H9 (cell line): ENCODE results near the gene ACTR8. TPM values are rescaled to one million over a fixed set of nuclear protein-coding genes. Genes with fewer than 3 reads are reported as not detected.

Source experiments
- DNase-seq: peaks from one replicate; pipeline ENCODE4 v3.0.0-alpha.2; 2017
- H2AFZ ChIP-seq: one replicate; pipeline ENCODE4 v1.6.1; 2013; ENCODE audit warnings: mild to moderate bottlenecking, low read length, control low read depth, moderate library complexity
- H2AK5ac ChIP-seq: 2 replicates; pipeline ENCODE4 v1.6.1; 2013; ENCODE audit warnings: low read length, control low read depth, mixed read lengths; ENCODE audit not compliant: insufficient read length
- H2BK120ac ChIP-seq: one replicate; pipeline ENCODE4 v1.6.1; 2013; ENCODE audit warnings: low read depth, mild to moderate bottlenecking, low read length, control low read depth, inconsistent platforms; ENCODE audit not compliant: poor library complexity, severe bottlenecking
- H2BK12ac ChIP-seq: 2 replicates; pipeline ENCODE4 v1.6.1; 2013; ENCODE audit warnings: low read length, control low read depth, mixed read lengths, low read depth; ENCODE audit not compliant: insufficient read length
- H2BK15ac ChIP-seq: 2 replicates; pipeline ENCODE4 v1.6.1; 2013; ENCODE audit warnings: low read depth, low read length, control low read depth
- H2BK20ac ChIP-seq: one replicate; pipeline ENCODE4 v1.6.1; 2013; ENCODE audit warnings: low read depth, mild to moderate bottlenecking, low read length, control low read depth, inconsistent platforms; ENCODE audit not compliant: poor library complexity, severe bottlenecking
- H2BK5ac ChIP-seq: 2 replicates; pipeline ENCODE4 v1.6.1; 2013; ENCODE audit warnings: low read length, control low read depth, mixed read lengths; ENCODE audit not compliant: insufficient read length
- H3K14ac ChIP-seq: 2 replicates; pipeline ENCODE4 v1.6.1; 2013; ENCODE audit warnings: low read length, control low read depth; ENCODE audit not compliant: insufficient read depth
- H3K18ac ChIP-seq: 2 replicates; pipeline ENCODE4 v1.6.1; 2013; ENCODE audit warnings: low read depth, mild to moderate bottlenecking, mixed read lengths, low read length, control low read depth; ENCODE audit not compliant: insufficient read length
- H3K23ac ChIP-seq: 2 replicates; pipeline ENCODE4 v1.6.1; 2013; ENCODE audit warnings: low read length, control low read depth, mixed read lengths, low read depth; ENCODE audit not compliant: insufficient read length
- H3K23me2 ChIP-seq: 2 replicates; pipeline ENCODE4 v1.6.1; 2013; ENCODE audit warnings: low read depth, mild to moderate bottlenecking, mixed read lengths, low read length, control low read depth; ENCODE audit not compliant: insufficient read length, poor library complexity, severe bottlenecking
- H3K27ac ChIP-seq: 2 replicates; pipeline ENCODE4 v1.5.1; 2013; ENCODE audit warnings: low read length, control low read depth, mixed read lengths, low read depth; ENCODE audit not compliant: insufficient read length
- H3K27me3 ChIP-seq: 2 replicates; pipeline ENCODE4 v1.6.1; 2013; ENCODE audit warnings: low read length, control low read depth, inconsistent platforms; ENCODE audit not compliant: insufficient read depth
- H3K4ac ChIP-seq: 2 replicates; pipeline ENCODE4 v1.6.1; 2013; ENCODE audit warnings: low read depth, mild to moderate bottlenecking, control low read depth, inconsistent platforms, low read length, moderate library complexity
- H3K4me1 ChIP-seq: 2 replicates; pipeline ENCODE4 v1.6.1; 2013; ENCODE audit warnings: low read length, control low read depth, inconsistent platforms; ENCODE audit not compliant: insufficient read depth
- H3K4me2 ChIP-seq: 2 replicates; pipeline ENCODE4 v1.6.1; 2013; ENCODE audit warnings: low read length, control low read depth, mixed read lengths; ENCODE audit not compliant: insufficient read length, insufficient read depth
- H3K56ac ChIP-seq: 2 replicates; pipeline ENCODE4 v1.6.1; 2013; ENCODE audit warnings: low read depth, mild to moderate bottlenecking, mixed read lengths, low read length, control low read depth; ENCODE audit not compliant: insufficient read length
- H3K79me1 ChIP-seq: 2 replicates; pipeline ENCODE4 v1.6.1; 2013; ENCODE audit warnings: low read depth, mild to moderate bottlenecking, moderate library complexity, low read length, control low read depth, inconsistent platforms; ENCODE audit not compliant: insufficient read depth, poor library complexity, severe bottlenecking
- H3K79me2 ChIP-seq: 2 replicates; pipeline ENCODE4 v1.6.1; 2013; ENCODE audit warnings: low read length, control low read depth, inconsistent platforms; ENCODE audit not compliant: insufficient read depth
- H3K9ac ChIP-seq: 2 replicates; pipeline ENCODE4 v1.6.1; 2013; ENCODE audit warnings: low read length, control low read depth, mixed read lengths; ENCODE audit not compliant: insufficient read length; ENCODE audit errors: extremely low read depth
- H3K9me3 ChIP-seq: one replicate; pipeline ENCODE4 v1.6.1; 2013; ENCODE audit warnings: low read depth, low read length, inconsistent platforms; ENCODE audit not compliant: control insufficient read depth
- H3T11ph ChIP-seq: one replicate; pipeline ENCODE4 v1.6.1; 2013; ENCODE audit warnings: mild to moderate bottlenecking, low read length, control low read depth, inconsistent platforms
- H4K20me1 ChIP-seq: one replicate; pipeline ENCODE4 v1.6.1; 2013; ENCODE audit not compliant: control insufficient read depth, insufficient read length, insufficient read depth
- H4K5ac ChIP-seq: 2 replicates; pipeline ENCODE4 v1.6.1; 2013; ENCODE audit warnings: low read depth, mild to moderate bottlenecking, mixed read lengths, low read length, control low read depth; ENCODE audit not compliant: insufficient read length
- H4K8ac ChIP-seq: replicated peaks from 2 replicates; pipeline ENCODE4 v1.6.1; 2013; ENCODE audit warnings: low read length, control low read depth, mixed read lengths, low read depth; ENCODE audit not compliant: insufficient read length
- H4K91ac ChIP-seq: 2 replicates; pipeline ENCODE4 v1.6.1; 2013; ENCODE audit warnings: low read depth, mild to moderate bottlenecking, moderate library complexity, mixed read lengths, low read length, control low read depth; ENCODE audit not compliant: insufficient read length
- H3K27ac Mint-ChIP-seq, 3 experiments: 2 replicates in 2 of 3; 3 replicates in 1 of 3; pipeline ENCODE4 v1.8.0; 2020 to 2021; ENCODE audit warnings: mixed read lengths in 3 of 3, mild to moderate bottlenecking in 1 of 3, moderate library complexity in 1 of 3
- H3K27me3 Mint-ChIP-seq: 2 replicates; pipeline ENCODE4 v1.8.0; 2021; ENCODE audit warnings: low read depth, mild to moderate bottlenecking, moderate library complexity, mixed read lengths
- H3K36me3 Mint-ChIP-seq, 3 experiments: 2 replicates in 2 of 3; 3 replicates in 1 of 3; pipeline ENCODE4 v1.8.0; 2020 to 2021; ENCODE audit warnings: low read depth in 3 of 3, mixed read lengths in 3 of 3; ENCODE audit not compliant: insufficient read depth in 1 of 3
- H3K4me1 Mint-ChIP-seq, 2 experiments: 2 replicates each; pipeline ENCODE4 v1.8.0; 2020; ENCODE audit warnings: mixed read lengths in 2 of 2
- H3K4me3 Mint-ChIP-seq, 2 experiments: 2 replicates in 1 of 2; 3 replicates in 1 of 2; pipeline ENCODE4 v1.8.0; 2020 to 2021; ENCODE audit warnings: mild to moderate bottlenecking in 2 of 2, mixed read lengths in 2 of 2, moderate library complexity in 1 of 2
- H3K9me3 Mint-ChIP-seq, 2 experiments: 2 replicates in 1 of 2; 3 replicates in 1 of 2; pipeline ENCODE4 v1.8.0; 2020; ENCODE audit warnings: mild to moderate bottlenecking in 2 of 2, mixed read lengths in 2 of 2, moderate library complexity in 1 of 2
- WGBS: extraction: QIAGEN DNeasy Blood & Tissue Kit; methylation state at CpG from one replicate; pipeline ENCODE4 v1.1.7; 2013; ENCODE audit warnings: missing lambda C conversion rate, low lambda C conversion rate, mixed read lengths; ENCODE audit not compliant: insufficient read length; ENCODE audit errors: extremely low coverage; 5-methylcytosine and 5-hydroxymethylcytosine counted together
- total RNA-seq: library from RNA; stranded (reverse); gene quantifications from 2 replicates; pipeline ENCODE4 v1.2.1, GENCODE V29; 2021
- TF ChIP-seq, protein P1 (sequence below): fragments of 200-600 bp; sonication (generic); conservative IDR thresholded peaks from 3 replicates; pipeline ENCODE4 v1.8.0; 2021; ENCODE audit warnings: antibody characterized with exemption, mild to moderate bottlenecking

ACTR8 gene
- total RNA-seq, 1 experiment from 2014 or later = 39.2 TPM

DNA sequence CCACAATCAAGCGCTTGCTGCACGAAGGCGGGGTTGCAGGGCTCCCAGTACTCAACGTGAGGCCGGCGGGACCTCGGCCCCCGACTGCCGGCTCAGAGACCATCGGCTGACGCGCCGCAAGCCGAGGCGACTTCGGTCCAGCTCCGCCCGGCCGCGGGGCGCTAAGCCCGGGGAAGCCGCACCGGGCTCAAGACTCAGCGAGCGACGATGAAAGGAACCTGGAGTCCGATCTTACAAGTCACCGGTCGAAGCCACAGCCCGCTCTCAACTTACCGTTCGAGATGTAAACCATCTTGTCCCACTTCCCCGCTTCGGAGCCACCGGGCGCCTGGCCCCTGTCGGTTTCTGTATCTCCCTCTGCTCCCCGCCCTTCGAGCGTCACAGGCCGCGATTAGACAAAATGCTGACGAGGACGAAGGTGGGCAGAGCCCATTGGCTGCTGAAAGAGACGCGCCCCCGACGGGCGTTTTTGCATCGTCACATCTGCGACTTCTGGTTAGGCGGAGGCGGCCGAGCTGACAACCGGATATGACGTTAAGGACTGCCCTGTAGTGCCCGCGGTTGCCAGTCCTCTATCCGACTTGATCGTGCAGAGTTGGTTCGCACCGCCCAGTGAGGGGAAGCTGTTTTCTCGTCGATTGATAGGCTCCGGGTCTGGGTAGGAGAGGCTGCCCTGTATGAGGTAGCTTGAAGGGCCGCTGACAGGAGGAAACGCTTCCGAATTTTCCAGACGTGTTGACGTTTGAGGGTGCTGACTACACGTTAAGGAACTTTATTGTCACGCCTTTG lies 9.7 kb upstream of the ACTR8 start, which contains the start of gene SELENOK:
Gene SELENOK (minus strand): TSS at position 363 of the 789 bp plus-strand sequence.
- peaks cover 8% of the 10 kb centered on the region; the same call in 1 of the 2 replicates for H3K79me2 ChIP-seq

More for the DNA sequence above, 9.7 kb upstream of the ACTR8 start, which contains the start of gene SELENOK:
- H3K27me3 Mint-ChIP-seq = peaks cover 27% of the 10 kb centered on the region
- no peak within 1 kb of the TSS for H4K8ac ChIP-seq
- H3K23ac ChIP-seq = no peak within 1 kb of the TSS
- peak within 1 kb of the TSS; percentile 79 for H4K91ac ChIP-seq
- H2BK15ac ChIP-seq = no peak within 1 kb of the TSS
- peak within 1 kb of the TSS; percentile 94 for H3K4me2 ChIP-seq
- no peaks in the 10 kb centered on the region for H3K27me3 ChIP-seq
- H3K27ac ChIP-seq = peak within 1 kb of the TSS; percentile 74
- H3K4me1 Mint-ChIP-seq = peaks cover 19 to 23% of the 10 kb centered on the region in 2 experiments
- peak within 1 kb of the TSS; percentile 93 to 99 (median 98) for H3K27ac Mint-ChIP-seq
- peak within 1 kb of the TSS; percentile 93 for H3K18ac ChIP-seq
- H4K5ac ChIP-seq = peak within 1 kb of the TSS; percentile 85
- H3T11ph ChIP-seq = peak within 1 kb of the TSS; percentile 91
- H4K20me1 ChIP-seq = no peaks in the 10 kb centered on the region
- peak within 1 kb of the TSS; percentile 90 for H2BK12ac ChIP-seq
- peak within 1 kb of the TSS; percentile 59 for H2AFZ ChIP-seq
- TF ChIP-seq, protein P1, sequence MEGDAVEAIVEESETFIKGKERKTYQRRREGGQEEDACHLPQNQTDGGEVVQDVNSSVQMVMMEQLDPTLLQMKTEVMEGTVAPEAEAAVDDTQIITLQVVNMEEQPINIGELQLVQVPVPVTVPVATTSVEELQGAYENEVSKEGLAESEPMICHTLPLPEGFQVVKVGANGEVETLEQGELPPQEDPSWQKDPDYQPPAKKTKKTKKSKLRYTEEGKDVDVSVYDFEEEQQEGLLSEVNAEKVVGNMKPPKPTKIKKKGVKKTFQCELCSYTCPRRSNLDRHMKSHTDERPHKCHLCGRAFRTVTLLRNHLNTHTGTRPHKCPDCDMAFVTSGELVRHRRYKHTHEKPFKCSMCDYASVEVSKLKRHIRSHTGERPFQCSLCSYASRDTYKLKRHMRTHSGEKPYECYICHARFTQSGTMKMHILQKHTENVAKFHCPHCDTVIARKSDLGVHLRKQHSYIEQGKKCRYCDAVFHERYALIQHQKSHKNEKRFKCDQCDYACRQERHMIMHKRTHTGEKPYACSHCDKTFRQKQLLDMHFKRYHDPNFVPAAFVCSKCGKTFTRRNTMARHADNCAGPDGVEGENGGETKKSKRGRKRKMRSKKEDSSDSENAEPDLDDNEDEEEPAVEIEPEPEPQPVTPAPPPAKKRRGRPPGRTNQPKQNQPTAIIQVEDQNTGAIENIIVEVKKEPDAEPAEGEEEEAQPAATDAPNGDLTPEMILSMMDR = no peak
- peak within 1 kb of the TSS; percentile 86 for H2BK5ac ChIP-seq
- peak within 1 kb of the TSS; percentile 96 for H3K56ac ChIP-seq
- H2BK20ac ChIP-seq = no peak within 1 kb of the TSS
- H3K9me3 ChIP-seq = no peaks in the 10 kb centered on the region
- H3K14ac ChIP-seq = peak within 1 kb of the TSS; percentile 97
- H3K4me1 ChIP-seq = peaks cover 2% of the 10 kb centered on the region; the same call in 1 of the 2 replicates
- WGBS = no CpG with 5 or more reads among the region's 73 CpGs
- H3K79me1 ChIP-seq = peaks cover 5% of the 10 kb centered on the region
- H3K9me3 Mint-ChIP-seq = no peaks in the 10 kb centered on the region; a peak in 1 of 5 replicates
- DNase-seq = peak; percentile 100
- peak within 1 kb of the TSS; percentile 95 to 97 for H3K4me3 Mint-ChIP-seq
- H3K4ac ChIP-seq = peak within 1 kb of the TSS; percentile 80; the same call in 1 of the 2 replicates
- H3K36me3 Mint-ChIP-seq = peaks cover 6 to 17% (median 16%) of the 10 kb centered on the region in 3 experiments; a peak in 5 of 7 replicates
- H3K23me2 ChIP-seq = peaks cover 12% of the 10 kb centered on the region
- no peak within 1 kb of the TSS for H2AK5ac ChIP-seq
- peak within 1 kb of the TSS; percentile 91 for H2BK120ac ChIP-seq
- peak within 1 kb of the TSS; percentile 94 for H3K9ac ChIP-seq
